RWPE1 (cell line): ENCODE data around the gene IRF1.

Experiments used
- CTCF ChIA-PET: fragments of 350-600 bp; sonication (Branson Sonifier 250); formaldehyde crosslinking; extraction: SDS; loops from one replicate; lab custom pipeline; 2021; lab: Yijun Ruan, JAX
- POLR2A ChIA-PET: fragments of 400-600 bp; formaldehyde crosslinking; extraction: SDS; loops from one replicate; lab custom pipeline; 2020; ENCODE audit warnings: antibody characterized with exemption; ENCODE audit not compliant: low non-redundant PET; lab: Yijun Ruan, JAX
- DNase-seq: peaks from one replicate; pipeline ENCODE4 v3.0.0; 2012; ENCODE audit warnings: low spot score
- H3K27ac ChIP-seq: fragments of 450-650 bp; 2 replicates; pipeline ENCODE4 v1.5.1; 2017
- TF ChIP-seq, protein P1 (sequence below): fragments of 450-650 bp; conservative IDR thresholded peaks from 2 replicates; pipeline ENCODE4 v1.5.1; 2017; ENCODE audit warnings: low read depth, mild to moderate bottlenecking

The IRF1 gene

DNA sequence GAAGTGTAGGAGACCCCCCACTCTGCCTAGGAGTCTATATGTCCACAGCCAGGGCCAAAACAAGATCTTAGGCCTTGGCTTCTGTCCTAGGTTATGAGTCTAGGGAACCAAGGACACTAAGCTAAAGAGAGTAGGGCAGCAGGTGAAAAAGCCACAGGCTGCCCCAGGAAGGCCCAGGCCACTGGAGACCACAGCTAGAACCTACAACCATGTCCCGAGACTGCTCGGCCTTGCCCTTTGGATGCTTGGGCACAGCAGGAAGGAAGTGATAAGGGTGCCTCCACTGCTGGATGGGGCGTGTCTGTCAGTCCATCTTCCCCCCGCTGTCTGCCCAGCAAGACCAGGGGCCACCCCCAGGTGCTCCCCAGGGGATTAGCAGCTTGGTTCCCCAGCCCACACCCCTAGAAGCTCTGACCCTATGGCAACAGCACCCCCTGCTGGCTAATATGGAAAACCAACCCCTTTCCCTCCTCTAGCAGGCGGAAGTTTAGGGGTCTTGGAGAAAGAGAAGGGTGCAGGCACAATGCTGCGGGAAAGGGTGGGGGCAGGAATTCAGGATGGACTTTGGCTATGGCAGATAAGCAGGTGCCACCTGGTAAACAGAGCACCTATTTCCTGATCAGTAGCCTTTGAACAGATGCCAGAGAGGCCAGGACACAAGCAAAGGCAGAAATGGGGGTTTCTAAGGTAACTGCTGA lies 10.5 kb upstream of the IRF1 start:
- ChIA-PET CTCF (interaction anchor here (0.5 to 2.8 kb wide), 13 partner anchors 8 to 579 kb away, joined by 3 to 19 read pairs (median 4); no protein-coding TSS in a partner anchor), POLR2A (no interaction called here)
- TF ChIP-seq, protein P1, sequence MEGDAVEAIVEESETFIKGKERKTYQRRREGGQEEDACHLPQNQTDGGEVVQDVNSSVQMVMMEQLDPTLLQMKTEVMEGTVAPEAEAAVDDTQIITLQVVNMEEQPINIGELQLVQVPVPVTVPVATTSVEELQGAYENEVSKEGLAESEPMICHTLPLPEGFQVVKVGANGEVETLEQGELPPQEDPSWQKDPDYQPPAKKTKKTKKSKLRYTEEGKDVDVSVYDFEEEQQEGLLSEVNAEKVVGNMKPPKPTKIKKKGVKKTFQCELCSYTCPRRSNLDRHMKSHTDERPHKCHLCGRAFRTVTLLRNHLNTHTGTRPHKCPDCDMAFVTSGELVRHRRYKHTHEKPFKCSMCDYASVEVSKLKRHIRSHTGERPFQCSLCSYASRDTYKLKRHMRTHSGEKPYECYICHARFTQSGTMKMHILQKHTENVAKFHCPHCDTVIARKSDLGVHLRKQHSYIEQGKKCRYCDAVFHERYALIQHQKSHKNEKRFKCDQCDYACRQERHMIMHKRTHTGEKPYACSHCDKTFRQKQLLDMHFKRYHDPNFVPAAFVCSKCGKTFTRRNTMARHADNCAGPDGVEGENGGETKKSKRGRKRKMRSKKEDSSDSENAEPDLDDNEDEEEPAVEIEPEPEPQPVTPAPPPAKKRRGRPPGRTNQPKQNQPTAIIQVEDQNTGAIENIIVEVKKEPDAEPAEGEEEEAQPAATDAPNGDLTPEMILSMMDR = peak; percentile 66; the same call in 1 of the 2 replicates
- peak overlapping the region; percentile 95 for H3K27ac ChIP-seq
- DNase-seq = peak; percentile 43

DNA sequence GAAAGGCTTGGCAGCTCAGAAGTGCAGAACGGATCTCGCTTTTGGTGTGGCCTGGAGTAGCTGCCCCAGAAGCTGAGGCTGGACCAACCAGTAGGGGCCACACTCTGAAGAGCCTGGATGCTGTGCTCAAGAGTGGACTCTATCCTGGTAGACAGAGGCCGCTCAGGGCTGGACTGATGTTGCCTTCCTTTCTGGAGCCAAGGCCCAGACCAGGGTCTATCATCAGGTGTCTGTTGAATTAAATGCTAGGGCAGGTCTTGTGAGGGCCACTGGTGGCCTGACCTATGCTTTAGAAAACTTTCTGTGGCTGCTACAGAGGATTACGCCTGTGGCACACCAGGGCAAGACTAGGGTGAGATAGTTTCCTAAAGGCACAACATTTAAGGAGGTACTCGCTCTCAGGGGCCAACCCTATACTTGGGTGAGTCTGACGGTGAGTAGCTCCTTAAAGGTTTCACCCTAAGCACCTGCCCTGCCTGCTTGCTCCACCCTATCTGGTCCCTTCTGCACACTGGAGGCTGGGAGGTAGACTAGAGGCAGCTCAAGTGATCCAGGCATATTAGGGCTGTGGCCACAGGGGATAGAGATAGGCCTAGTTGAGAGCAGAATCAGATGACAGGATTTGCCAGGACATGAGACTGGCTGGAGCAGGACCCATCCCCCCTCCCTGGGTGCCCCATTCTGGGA lies 9.8 kb upstream of the IRF1 start:
- H3K27ac ChIP-seq = peak overlapping the region; percentile 95
- no peak for DNase-seq
- POLR2A ChIA-PET = no interaction called here
- TF ChIP-seq, protein P1 = no peak
- CTCF ChIA-PET = interaction anchor here (0.5 to 2.8 kb wide), 13 partner anchors 9 to 579 kb away, joined by 3 to 19 read pairs (median 4); no protein-coding TSS in a partner anchor

DNA sequence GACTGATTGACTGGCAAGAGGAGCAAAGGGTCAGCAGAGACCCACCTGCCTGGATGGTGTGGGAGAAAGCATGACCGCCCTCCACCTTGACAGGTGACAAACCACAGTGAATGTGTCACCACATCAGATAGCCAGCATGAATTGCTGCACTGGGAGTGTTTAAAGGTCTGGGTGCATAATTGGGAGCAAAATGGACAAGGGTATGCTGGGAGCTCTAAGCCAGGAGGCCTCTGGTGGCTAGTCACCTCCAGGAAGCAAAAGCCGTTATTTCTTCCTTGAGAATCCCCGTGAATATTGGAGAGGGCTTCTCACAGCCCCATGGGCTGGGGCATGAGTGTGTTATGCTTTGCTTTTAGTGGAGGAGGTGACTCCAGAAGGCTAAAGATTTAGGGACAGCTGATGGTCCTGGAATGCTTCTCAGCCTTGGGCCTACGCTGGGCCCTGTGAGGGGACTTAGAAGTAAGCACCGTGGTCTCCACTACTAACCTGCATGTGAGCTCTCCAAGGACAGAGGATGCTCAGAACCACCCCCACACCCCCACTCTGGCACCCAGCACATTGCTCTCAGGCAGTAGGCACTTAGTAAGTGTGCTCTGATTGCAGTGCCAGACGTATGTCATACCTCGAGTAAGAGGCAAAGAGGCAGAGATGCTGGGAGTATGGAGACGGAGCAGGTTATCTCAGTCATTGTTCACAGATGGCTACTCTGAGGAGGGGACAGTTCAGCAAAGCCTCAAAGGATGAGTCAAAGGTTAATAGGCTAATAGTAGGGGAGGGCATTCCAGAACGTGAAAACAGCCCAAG lies 9.1 kb upstream of the IRF1 start:
- TF ChIP-seq, protein P1 = no peak
- peak overlapping the region; percentile 95 for H3K27ac ChIP-seq
- ChIA-PET CTCF (interaction anchor here (0.5 to 2.8 kb wide), 6 partner anchors 10 to 122 kb away, joined by 3 to 19 read pairs (median 4); no protein-coding TSS in a partner anchor), POLR2A (no interaction called here)
- DNase-seq = no peak

DNA sequence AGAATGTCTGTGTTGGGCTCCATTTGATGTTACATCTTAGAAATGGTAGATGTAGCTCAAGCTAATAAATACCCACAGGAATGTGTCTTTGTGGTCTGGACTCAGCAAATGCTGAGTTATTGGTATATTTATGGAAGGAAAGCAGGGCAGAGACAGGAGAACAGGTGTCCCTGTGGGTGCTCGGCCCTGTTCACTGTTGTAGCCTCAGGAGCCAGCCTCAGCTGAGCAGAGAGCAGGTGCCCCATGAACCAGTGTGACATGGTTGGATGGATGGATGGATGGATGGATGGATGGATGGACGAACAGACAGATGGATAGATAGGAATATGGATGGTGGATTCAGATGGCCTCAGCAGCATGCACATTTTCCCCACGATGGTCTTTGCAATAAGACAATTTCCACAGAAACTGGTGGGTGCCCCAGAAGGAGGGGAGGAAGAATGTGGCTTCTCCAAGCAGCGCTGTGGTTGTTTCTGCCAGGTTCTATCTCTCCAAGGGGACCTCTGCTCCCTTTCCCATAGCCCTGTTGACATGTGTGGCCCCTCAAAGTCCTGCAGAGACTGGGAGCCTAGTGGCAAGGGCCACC lies 8.2 kb upstream of the IRF1 start:
- TF ChIP-seq, protein P1 = no peak
- H3K27ac ChIP-seq = peak overlapping the region; percentile 95
- POLR2A ChIA-PET = no interaction called here
- CTCF ChIA-PET = interaction anchor here (0.5 to 1.1 kb wide), 3 partner anchors 14 to 59 kb away, joined by 3 read pairs; no protein-coding TSS in a partner anchor
- DNase-seq = no peak

DNA sequence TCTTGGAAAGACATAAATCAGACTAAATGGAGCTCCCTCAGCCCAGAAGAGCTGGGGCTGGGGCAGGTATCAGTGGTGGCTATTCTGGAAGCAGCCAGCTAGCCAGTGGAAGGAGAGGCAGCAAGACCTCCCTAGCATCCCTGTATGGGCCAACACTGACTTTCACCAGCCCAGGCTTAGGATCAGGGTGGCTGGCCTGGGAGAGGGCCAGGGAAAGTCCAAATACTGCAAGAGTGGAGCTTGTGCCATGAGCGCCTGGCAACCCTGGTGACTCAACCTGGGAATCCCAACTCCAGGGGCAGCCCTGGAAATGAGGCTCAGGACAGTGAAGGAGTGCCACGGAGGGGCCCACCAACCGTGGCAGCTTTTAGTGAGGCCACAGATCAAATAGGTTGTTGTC lies 7.6 kb upstream of the IRF1 start:
- ChIA-PET CTCF (interaction anchor here (0.5 to 1.4 kb wide), 3 partner anchors 19 to 88 kb away, joined by 3 read pairs; no protein-coding TSS in a partner anchor), POLR2A (no interaction called here)
- DNase-seq = peak; percentile 84
- H3K27ac ChIP-seq = peak overlapping the region; percentile 95
- TF ChIP-seq, protein P1 = no peak
